T-cell (primary cell): ENCODE results near the gene FXYD6. TPM values are rescaled to one million over a fixed set of nuclear protein-coding genes. Genes with fewer than 3 reads are reported as not detected.

Experiments
- ATAC-seq, 4 experiments: fragments of 200-7000 bp in 3 of 4; fragments of 150-1000 bp in 1 of 4; cut with Tn5 transposase; replicated peaks in 1 of 4; 1 replicate in 3 of 4; 2 replicates in 1 of 4; pipeline ENCODE4 v1.10.0; 2021; ENCODE audit warnings: moderate library complexity in 3 of 4, mild to moderate bottlenecking in 2 of 4, moderate number of reproducible peaks in 1 of 4
- CTCF ChIA-PET, 2 donors: fragments of 300-600 bp; sonication (Branson Sonifier 250); formaldehyde crosslinking; loops; one replicate each; lab custom pipeline; 2022; ENCODE audit warnings: antibody characterized with exemption in 2 of 2; lab: Charles Lee
- POLR2A ChIA-PET, 2 donors: fragments of 300-600 bp; sonication (Branson Sonifier 250); formaldehyde crosslinking; loops; one replicate each; lab custom pipeline; 2022; ENCODE audit warnings: antibody characterized with exemption in 2 of 2; lab: Charles Lee
- DNase-seq, 35 experiments: peaks; one replicate each; pipeline versions ENCODE4 v3.0.0 to v3.0.0-alpha.2; 2013 to 2023
- H3K27ac ChIP-seq: one replicate; pipeline ENCODE4 v1.5.1; 2013; ENCODE audit warnings: low read length
- H3K27me3 ChIP-seq, 2 experiments: replicated peaks in 1 of 2; 1 replicate in 1 of 2; 2 replicates in 1 of 2; pipeline versions ENCODE4 v1.6.1 to v1.7.0; 2013; ENCODE audit warnings: low read length in 1 of 2, mixed read lengths in 1 of 2; ENCODE audit not compliant: control insufficient read depth in 2 of 2, insufficient read depth in 2 of 2; ENCODE audit errors: extremely low read depth in 1 of 2
- H3K36me3 ChIP-seq, 2 donors: 1 replicate in 1 of 2; 2 replicates in 1 of 2; pipeline versions ENCODE4 v1.6.1 to v1.7.0; 2013; ENCODE audit warnings: low read length in 1 of 2; ENCODE audit not compliant: control insufficient read depth in 2 of 2, insufficient read depth in 1 of 2; ENCODE audit errors: extremely low read depth in 1 of 2
- H3K4me1 ChIP-seq, 2 experiments: 1 replicate in 1 of 2; 2 replicates in 1 of 2; pipeline versions ENCODE4 v1.6.1 to v1.7.0; 2013; ENCODE audit warnings: low read length in 2 of 2, mixed read lengths in 1 of 2; ENCODE audit not compliant: insufficient read depth in 2 of 2, control insufficient read depth in 1 of 2; ENCODE audit errors: extremely low read depth in 1 of 2
- H3K4me3 ChIP-seq, 2 donors: 1 replicate in 1 of 2; 2 replicates in 1 of 2; pipeline versions ENCODE4 v1.5.1 to v1.7.0; 2013; ENCODE audit warnings: mild to moderate bottlenecking in 2 of 2, low read length in 1 of 2, moderate library complexity in 1 of 2; ENCODE audit not compliant: control insufficient read depth in 1 of 2; ENCODE audit errors: extremely low read depth in 1 of 2
- H3K9me3 ChIP-seq: 2 replicates; pipeline ENCODE4 v1.7.0; 2013
- H3K27ac Mint-ChIP-seq, 2 donors: one replicate each; pipeline ENCODE4 v1.8.0; 2020 to 2021; ENCODE audit warnings: mild to moderate bottlenecking in 2 of 2, mixed read lengths in 2 of 2
- H3K27me3 Mint-ChIP-seq, 2 donors: one replicate each; pipeline ENCODE4 v1.8.0; 2021 to 2022; ENCODE audit warnings: mixed read lengths in 2 of 2
- H3K36me3 Mint-ChIP-seq: one replicate; pipeline ENCODE4 v1.8.0; 2021; ENCODE audit warnings: mixed read lengths
- H3K4me1 Mint-ChIP-seq, 3 donors: one replicate each; pipeline ENCODE4 v1.8.0; 2020 to 2022; ENCODE audit warnings: mixed read lengths in 3 of 3, mild to moderate bottlenecking in 1 of 3
- H3K4me3 Mint-ChIP-seq, 3 donors: one replicate each; pipeline ENCODE4 v1.8.0; 2020 to 2022; ENCODE audit warnings: mild to moderate bottlenecking in 3 of 3, mixed read lengths in 3 of 3, moderate library complexity in 3 of 3
- H3K9me3 Mint-ChIP-seq, 3 donors: one replicate each; pipeline ENCODE4 v1.8.0; 2020 to 2022; ENCODE audit warnings: mixed read lengths in 3 of 3
- WGBS: methylation state at CpG from one replicate; pipeline ENCODE4 v1.1.5; 2013; ENCODE audit warnings: missing lambda C conversion rate; ENCODE audit not compliant: insufficient coverage; 5-methylcytosine and 5-hydroxymethylcytosine counted together
- total RNA-seq, 35 experiments: library from RNA in 6 of 35; stranded (reverse) in 6 of 35; fragments of 120-200 nt in 1 of 35; gene quantifications; one replicate each; pipeline versions ENCODE4 v1.2.1 to v1.2.4 and lab custom pipeline; 2013 to 2026

Gene FXYD6
- total RNA-seq, 5 donors from 2014 or later (not counting 1 experiment from before 2014, with no cell fraction given), result 0.38 to 0.73 (median 0.53) TPM; not detected in 2

DNA sequence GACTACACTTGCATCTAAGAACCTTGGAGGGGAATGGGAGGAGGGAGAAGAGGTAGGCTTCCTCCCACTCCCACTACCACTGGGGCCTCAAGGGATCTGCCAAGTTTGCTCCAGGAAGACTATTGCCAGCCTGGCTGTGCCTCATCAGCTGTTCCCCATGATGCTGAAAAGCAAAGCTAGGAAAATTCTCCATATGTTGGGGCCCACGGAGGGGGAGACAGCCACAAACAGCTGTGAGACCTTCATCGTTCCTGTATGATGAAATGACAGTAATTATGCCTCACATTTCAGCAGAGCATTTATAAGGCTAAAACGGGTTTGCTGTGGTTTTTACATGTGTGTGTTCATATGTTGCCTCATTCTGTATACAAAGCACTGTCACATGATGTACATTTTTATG is 86.2 kb downstream of the FXYD6 start:
- no CpG with 5 or more reads among the region's 3 CpGs for WGBS

DNA sequence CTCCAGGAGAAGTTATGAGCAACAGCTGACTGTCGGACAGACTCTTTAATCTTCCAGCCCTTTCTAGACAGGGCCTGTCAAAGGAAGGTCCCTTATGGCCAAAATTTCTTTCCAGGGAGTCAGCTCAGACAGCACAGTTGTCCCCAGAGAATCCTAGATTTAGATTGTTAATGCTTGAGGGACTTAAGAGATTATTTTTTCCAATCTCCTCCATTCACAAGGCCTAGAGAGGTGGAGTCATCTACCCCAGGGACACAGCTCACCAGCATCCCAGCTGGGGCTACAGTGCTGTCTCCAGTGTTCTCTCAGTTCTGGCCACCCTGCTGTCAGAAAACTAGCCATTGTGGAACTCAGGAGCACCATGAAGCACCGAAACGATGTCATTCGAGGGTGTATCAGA is 87.2 kb downstream of the FXYD6 start:
- Mint-ChIP-seq H3K27me3 (peaks cover 47 to 63% of the 10 kb centered on the region in 2 donors), H3K4me1 (no peaks in the 10 kb centered on the region), H3K36me3 (no peaks in the 10 kb centered on the region), H3K4me3 (no peak overlapping the region), H3K9me3 (no peaks in the 10 kb centered on the region), H3K27ac (no peak overlapping the region)
- Histone ChIP-seq H3K4me3 (no peak overlapping the region), H3K27me3 (peaks cover 2 to 69% of the 10 kb centered on the region in 2 experiments), H3K4me1 (no peaks in the 10 kb centered on the region), H3K27ac (no peak overlapping the region), H3K9me3 (no peaks in the 10 kb centered on the region), H3K36me3 (no peaks in the 10 kb centered on the region)
- POLR2A ChIA-PET, result no interaction called here
- ATAC-seq (no peak), DNase-seq (no peak)
- 59% methylated on average over 3 of the region's 4 CpGs for WGBS
- CTCF ChIA-PET, result no interaction called here

More for the DNA sequence above, 86.2 kb downstream of the FXYD6 start:
- H3K4me1 Mint-ChIP-seq, result peaks cover 3 to 6% (median 5%) of the 10 kb centered on the region in 3 donors
- peaks cover 50 to 64% of the 10 kb centered on the region in 2 donors for H3K27me3 Mint-ChIP-seq
- H3K9me3 Mint-ChIP-seq, result no peaks in the 10 kb centered on the region
- H3K4me1 ChIP-seq, result peaks cover 0 to 6% of the 10 kb centered on the region in 2 experiments
- H3K36me3 ChIP-seq, result no peaks in the 10 kb centered on the region
- H3K36me3 Mint-ChIP-seq, result no peaks in the 10 kb centered on the region
- H3K27me3 ChIP-seq, result peaks cover 4 to 69% of the 10 kb centered on the region in 2 experiments
- H3K27ac Mint-ChIP-seq, result no peak overlapping the region
- no peak overlapping the region for H3K27ac ChIP-seq
- no peak overlapping the region for H3K4me3 ChIP-seq
- no peak for ATAC-seq
- H3K4me3 Mint-ChIP-seq, result no peak overlapping the region
- ChIA-PET POLR2A (no interaction called here), CTCF (no interaction called here)
- DNase-seq, result no peak
- H3K9me3 ChIP-seq, result no peaks in the 10 kb centered on the region

Other genes with a start within 250 kb of the FXYD6 start
- gene DSCAML1, start 79.4 kb downstream of the FXYD6 start, total RNA-seq, result 1 to 10 TPM in 2 of 5 donors, under 1 TPM in 3; 0.15 to 2.4 (median 0.96) TPM
- 10 to 100 TPM in 4 of 5 donors, 1 to 10 TPM in 1; 4.3 to 26.0 (median 14.7) TPM for gene FXYD2, start 51.9 kb downstream of the FXYD6 start, total RNA-seq
- gene TMPRSS13, start 52.7 kb upstream of the FXYD6 start, total RNA-seq, result 1 to 10 TPM; 2.1 to 4.7 (median 3.7) TPM
- gene IL10RA, start 109.7 kb upstream of the FXYD6 start, total RNA-seq, result 100 to 1,000 TPM; 195 to 450 (median 375) TPM
- gene TMPRSS4, start 200.4 kb upstream of the FXYD6 start, total RNA-seq, result under 1 TPM in 2 of 5 donors, not detected in 3; 0.51 to 0.66 TPM
- 1 to 10 TPM in 1 of 5 donors, under 1 TPM in 4; 0.28 to 1.0 (median 0.36) TPM for gene SMIM35, start 210.3 kb upstream of the FXYD6 start, total RNA-seq